Right ventricle myocardium superior (tissue), 1 donor: Measurements from ENCODE around the gene KMT2C. TPM values are rescaled to one million over a fixed set of nuclear protein-coding genes. Genes with fewer than 3 reads are reported as not detected.

Source experiments
- ATAC-seq: fragments of 200-7000 bp; cut with Tn5 transposase; one replicate; pipeline ENCODE4 v1.9.1; 2020; ENCODE audit warnings: mild to moderate bottlenecking; ENCODE audit not compliant: poor library complexity
- DNase-seq: peaks from one replicate; pipeline ENCODE4 v3.0.0-alpha.2; 2020
- intact Hi-C: fragments of 100-400 bp; cut with DNase I; formaldehyde crosslinking; loops from one replicate; pipeline ENCODE4 v1.11.2; 2022
- total RNA-seq: library from RNA; stranded (reverse); fragmentation: NEBNext Ultra II Directional; extraction: Animal tissue kit (Norgen Biotek cat#: 25700); gene quantifications from one replicate; pipeline ENCODE4 v1.2.1, GENCODE V29; 2021
- donor health status: DM: no; HTN: yes; CAD: no; lungs with severe emphysema.

The KMT2C gene
- total RNA-seq, 1 donor from 2014 or later = 34.8 TPM

DNA sequence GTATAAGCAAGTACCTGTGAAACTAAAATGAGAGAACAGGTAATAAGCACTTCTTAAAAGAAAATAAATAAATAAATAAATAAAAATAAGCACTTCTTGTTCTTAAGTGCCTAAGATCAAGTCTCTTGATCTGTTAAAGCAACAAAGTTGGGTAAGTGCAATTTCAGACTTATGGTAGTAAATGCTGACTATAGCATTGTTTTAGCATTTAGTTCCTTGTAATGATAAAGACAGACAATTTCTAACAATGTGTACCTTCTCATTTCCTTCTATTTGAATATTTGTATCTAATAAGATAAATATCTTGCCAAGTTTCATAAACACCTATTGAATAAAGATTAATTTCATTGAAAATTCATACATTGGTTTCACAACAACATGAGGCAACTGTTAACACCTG lies 323.0 kb downstream of the KMT2C start:
- intact Hi-C loops = no loop called here
- DNase-seq (no peak), ATAC-seq (no peak)

DNA sequence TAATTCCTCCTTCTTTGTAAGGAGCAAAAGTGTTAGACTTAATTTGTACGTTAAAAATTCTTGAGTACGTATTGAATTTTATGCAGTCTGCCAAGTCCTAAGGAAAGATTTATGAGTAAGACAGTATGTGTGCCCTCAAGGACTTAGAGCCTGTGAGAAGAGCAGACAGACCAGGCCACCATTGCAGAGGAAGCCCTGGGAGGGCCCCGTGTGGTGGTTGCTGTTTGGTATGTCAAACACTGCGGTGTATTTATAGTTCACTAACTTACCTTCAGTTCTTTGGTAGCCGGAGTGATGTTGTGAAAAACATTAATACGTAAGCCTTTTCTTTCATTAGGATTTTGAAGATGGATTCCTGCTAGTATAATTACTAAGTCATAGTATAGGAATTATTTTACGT lies 327.4 kb downstream of the KMT2C start:
- DNase-seq (no peak), ATAC-seq (peak; percentile 88)
- intact Hi-C loops = no loop called here

DNA sequence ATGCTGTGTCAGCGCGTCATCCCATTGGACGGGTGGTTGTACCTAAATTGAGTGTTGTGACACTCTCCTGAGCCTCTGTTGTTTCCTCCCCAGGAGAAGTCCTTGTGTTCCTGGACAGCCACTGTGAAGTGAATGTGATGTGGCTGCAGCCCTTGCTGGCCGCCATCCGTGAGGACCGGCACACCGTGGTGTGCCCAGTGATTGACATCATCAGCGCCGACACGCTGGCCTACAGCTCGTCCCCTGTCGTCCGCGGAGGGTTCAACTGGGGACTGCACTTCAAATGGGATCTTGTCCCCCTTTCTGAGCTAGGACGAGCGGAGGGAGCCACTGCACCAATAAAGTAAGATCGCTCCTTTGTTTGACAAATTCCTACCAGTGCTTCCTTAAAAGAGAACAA lies 327.9 kb downstream of the KMT2C start:
- ATAC-seq (peak; percentile 21), DNase-seq (no peak)
- intact Hi-C loops = no loop called here

DNA sequence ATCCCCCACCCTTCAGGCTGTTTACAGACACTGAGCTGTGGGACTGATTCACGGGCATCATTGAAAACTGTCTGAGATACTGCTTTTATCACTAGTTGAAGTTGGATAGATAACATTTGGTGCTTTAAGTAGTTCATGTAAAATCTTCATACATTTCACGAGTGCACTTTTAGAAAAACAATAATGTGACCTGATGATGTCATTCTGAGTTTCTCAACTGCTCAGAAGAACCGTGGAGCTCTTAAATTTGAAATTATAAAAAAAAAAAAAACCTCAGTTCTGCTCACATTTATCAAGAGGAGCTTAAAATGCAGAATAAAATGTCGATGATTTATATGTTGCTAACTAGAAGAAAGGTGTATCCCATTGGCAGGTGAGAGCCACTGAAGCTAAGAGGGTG lies 328.8 kb downstream of the KMT2C start:
- no peak for DNase-seq
- intact Hi-C loops = no loop called here
- no peak for ATAC-seq

DNA sequence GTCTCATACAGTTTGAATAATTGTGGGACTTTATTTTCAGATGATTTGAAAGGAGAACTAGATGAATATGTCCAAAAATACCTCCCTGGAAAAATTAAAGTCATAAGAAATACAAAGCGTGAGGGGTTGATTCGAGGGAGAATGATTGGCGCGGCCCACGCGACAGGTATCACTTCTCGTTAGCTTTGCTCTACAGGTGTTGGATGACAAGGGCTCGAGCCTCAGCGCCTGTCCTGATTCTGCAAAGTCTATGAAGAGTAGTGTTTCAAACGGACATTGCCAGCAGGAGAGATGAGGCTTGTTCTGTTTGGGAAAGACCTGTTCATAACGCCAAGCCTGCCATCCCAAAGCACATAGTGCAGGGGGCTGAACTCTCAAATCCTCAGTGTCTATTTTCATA lies 330.6 kb downstream of the KMT2C start:
- no peak for ATAC-seq
- DNase-seq = no peak
- intact Hi-C loops = no loop called here

DNA sequence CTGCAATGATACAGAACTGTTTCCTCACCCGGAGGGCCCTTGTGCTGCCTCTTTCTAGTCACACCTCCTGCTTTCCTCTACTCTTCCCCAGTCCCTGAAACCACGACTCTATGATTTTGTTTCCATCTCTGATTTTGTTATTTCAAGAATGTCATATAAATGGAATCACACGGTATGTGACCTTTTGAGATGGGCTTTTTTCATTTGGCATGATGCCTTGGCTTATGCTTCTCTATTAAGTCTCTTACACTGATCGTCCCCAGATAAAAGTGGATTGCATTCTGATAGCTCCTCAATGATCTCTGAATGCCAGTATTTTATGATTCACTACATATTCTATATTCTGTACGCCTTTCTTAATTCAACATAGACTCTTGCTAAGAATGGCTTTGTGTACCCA lies 332.1 kb downstream of the KMT2C start:
- DNase-seq (no peak), ATAC-seq (no peak)
- intact Hi-C loops = no loop called here

DNA sequence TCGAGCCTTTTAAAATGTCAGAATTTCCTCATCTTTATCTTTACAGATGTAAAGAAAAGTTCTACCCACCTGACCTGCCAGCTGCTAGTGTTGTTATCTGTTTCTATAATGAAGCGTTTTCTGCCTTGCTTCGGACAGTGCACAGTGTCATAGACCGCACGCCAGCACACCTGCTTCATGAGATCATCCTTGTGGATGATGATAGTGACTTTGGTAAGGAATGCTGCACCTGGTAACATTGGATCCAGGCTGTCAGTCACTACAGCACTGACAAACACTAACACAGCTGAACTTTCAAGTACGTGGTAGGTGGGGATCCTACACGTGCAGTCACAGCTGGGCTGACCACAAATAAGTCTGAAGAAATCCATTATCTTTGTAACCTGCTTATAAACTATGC lies 332.7 kb downstream of the KMT2C start:
- ATAC-seq (no peak), DNase-seq (no peak)
- intact Hi-C loops = no loop called here

DNA sequence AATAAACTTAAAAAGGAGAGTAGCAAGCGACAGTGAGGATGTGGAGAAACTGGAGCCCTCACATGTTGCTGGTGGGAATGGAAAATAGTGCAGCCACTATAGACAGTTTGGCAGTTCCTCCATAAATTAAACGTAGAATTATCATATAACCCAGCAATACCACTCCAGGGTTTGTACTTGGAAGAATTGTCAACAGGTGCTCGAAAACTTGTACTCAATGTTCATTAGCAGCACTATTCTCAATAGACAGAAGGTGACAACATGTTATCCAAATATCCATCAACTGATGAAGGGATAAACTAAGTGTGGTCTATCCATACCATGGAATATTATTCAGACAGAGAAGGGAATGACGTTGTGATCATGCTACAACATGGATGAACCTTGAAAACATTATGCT lies 338.5 kb downstream of the KMT2C start:
- ATAC-seq = no peak

DNA sequence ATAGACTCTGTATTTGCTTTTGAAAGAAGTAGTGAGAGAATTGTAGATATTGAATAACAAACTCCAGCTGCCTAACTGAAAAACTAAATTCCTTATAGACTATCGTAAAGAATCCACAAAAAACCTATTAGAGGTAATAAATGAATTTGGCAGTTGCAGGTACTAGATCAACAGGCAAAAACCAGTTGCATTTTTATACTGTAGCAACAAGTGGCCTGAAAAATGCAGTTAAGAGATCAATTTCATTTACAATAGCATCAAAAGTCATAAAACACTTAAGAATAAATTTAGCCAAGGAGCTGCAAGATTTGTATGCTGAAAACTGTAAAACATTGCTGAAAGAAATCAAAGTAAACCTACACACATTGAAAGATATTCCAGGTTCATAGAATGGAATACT lies 340.0 kb downstream of the KMT2C start:
- DNase-seq (no peak), ATAC-seq (no peak)
- intact Hi-C loops = no loop called here

More for the DNA sequence above, 338.5 kb downstream of the KMT2C start:
- no peak for DNase-seq
- intact Hi-C loops = no loop called here

DNA sequence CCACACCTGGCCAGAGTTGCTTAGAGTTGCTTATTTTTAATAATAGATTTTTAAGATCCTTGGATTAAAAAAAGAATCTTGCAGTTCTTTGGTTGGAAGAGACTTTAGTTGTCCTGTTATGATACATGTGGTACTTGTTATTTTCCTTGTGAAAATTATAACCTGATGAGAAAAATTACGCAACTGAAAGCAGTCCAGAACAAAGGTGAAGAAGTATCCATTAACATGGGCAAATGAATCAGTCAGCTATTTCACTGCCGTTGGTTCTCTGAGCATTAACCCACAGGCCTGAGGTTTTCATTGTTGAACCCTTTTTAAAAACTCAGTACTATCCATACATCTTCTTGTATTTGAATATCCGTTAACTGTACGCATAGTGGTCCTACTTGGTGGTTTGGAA lies 342.1 kb downstream of the KMT2C start:
- intact Hi-C loops = no loop called here
- no peak for ATAC-seq
- DNase-seq = no peak

DNA sequence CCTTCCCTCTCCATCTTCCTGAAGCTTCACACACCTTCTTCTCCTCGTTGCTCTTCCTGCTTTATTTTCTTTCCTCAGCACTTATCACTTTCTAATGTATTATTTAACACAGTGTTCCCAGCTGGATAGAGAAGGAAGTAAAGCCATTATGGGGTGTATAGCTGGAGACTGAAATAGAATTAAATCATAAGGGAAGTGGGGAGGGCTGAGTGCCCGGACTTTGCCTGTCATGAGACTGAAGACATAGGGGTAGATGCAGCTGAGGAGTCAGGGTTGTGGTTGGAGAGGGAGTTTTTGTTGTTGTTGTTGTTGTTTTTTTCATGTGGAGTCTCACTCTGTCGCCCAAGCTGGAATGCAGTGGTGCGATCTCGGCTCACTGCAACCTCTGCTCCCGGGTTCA lies 345.1 kb downstream of the KMT2C start:
- intact Hi-C loops = no loop called here
- DNase-seq (no peak), ATAC-seq (peak; percentile 59)

DNA sequence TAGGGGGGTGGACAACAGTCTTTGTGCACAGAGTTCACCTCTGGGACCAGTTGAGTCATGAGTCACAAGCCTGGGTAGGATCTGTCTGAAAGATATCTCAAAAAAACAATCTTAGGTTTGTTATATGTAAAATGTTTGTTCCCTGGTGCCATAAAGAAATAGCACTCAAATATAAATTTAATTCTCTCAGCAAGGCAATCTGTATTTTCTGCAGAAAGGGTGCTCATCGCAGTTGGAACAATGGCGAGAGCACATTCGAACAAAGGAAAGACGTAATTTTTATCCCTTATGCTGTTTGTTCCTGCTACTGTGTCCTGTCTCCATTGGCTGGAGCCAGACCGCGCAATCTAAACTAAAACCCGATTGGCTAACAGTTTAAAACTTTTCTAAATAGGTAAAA lies 346.6 kb downstream of the KMT2C start:
- intact Hi-C loops = no loop called here
- ATAC-seq (no peak), DNase-seq (no peak)

DNA sequence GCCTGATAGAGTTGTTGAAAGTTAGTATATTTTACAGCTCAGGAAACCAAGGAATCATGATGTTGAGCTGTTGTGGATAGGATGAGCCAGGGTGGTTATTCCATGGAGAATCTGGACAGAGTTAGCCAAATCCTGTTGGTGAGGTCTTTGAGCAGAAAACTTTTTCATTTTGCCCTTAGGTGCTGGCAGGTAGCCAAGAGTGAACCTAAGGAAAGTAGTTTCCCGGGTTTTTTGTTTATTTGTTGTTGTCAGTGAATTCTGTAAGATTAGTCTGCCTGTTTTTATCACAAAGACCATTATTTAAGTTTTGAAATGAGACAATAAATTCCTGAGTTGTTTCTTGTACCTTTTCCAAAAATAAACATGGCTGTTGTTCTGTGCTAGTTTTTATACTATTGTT lies 349.3 kb downstream of the KMT2C start:
- DNase-seq = no peak
- intact Hi-C loops = no loop called here
- ATAC-seq = no peak

DNA sequence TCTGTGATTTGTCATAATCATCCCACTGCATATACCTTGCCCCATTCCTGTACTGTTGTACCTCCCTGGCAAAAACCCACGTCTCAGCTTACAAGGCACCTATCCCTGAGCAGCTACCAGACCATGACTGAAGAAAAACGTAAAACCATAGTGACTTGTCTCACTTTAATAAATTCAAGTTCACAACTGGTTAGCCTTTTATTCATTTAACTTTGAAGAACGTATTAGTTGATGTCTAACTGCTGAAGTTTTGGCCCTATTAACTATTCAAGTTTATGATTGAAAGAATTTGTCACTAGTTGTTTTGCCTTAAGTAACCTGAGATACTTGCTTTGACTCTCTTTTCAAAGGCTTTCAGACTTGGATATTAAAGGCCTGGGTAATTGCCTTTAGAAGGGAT lies 350.7 kb downstream of the KMT2C start:
- intact Hi-C loops = no loop called here
- no peak for ATAC-seq
- DNase-seq = no peak

Other genes starting within 250 kb of the KMT2C start
- 0.38 TPM for gene XRCC2, start 240.1 kb upstream of the KMT2C start, total RNA-seq